GM04504 (cell line): ENCODE measurements around the gene FAHD2A.
"Not testable (repeated sequence)": the region's sequence is repeated elsewhere in the genome, so short reads cannot be mapped to it uniquely, and the experiment has no call there.

Source experiments
- DNase-seq: peaks from one replicate; pipeline ENCODE4 v3.0.0-alpha.2; 2012; ENCODE audit warnings: low read depth

FAHD2A gene

GRCh38 chr2:95402370-95403203 is at the start of gene FAHD2A:
Gene FAHD2A, plus strand, starts transcription at chr2:95402708. Its CDS starts 2,851 bp downstream, at chr2:95405559.
- DNase-seq: peak; percentile 79

GRCh38 chr2:95353055-95353575 is 49.4 kb upstream of the FAHD2A start:
- DNase-seq: no peak

DNA sequence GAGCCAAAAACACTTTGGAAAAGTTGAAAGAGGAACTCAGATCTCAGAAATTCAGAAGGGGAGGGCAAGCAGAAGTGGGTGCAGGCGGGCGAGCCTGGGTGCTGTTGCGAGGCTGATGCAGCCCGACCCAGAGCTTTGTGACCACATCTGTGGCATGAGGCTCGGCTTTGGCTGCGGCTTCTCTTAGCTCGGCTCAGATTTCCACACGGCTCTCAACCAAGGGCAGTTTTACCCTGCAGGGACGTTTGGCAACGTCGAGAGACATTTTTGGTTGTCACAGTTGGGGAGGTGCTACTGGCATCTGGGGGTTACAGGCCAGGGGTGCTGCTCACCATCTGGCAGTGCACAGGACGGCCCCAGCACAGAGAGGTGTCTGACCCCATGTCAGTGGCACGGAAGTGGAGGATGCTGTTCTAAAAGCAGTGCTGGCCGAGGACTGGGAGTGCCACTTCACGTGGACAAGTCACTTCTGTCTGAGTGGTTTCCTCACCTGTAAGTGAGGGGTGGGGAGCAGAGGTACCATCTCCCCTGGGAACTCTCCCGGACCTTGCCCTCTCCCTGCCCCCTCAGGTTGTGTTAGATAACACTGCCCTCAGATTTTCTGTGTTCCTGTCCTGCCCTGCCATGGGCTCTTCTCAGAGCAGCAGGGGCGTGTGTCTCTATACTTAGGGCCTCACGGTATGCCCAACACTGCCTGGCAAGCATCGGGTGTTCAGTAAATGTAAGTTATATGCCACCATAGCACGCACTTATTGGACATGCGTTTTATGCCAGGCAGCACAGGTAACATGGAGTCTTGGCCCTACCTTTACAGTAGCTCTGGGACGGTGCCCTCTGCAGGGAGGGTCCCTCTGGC is 48.7 kb upstream of the FAHD2A start:
- no peak for DNase-seq

DNA sequence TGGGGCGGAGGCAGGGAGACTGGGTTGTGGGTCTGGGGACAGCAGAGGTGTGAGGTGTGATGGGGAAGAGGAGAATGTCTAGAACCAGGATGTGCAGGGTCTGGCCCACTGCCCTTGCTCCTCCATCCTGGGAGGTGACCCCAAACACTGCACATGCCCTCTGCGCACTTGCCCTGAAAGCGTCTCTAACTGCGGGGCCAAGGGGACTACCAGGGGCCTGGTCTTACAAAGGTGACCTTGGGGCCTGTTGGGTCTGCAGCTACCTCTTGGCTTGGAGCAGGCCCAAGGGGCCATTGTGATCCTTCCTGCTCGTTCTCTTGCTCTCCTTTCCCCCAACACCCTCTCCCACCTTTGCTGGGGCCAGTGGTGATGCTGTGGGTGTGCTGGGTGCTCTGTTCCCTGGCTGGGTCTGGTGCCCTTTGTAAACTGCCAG is 48.0 kb upstream of the FAHD2A start:
- no peak for DNase-seq

GRCh38 chr2:95354925-95355324 is 47.6 kb upstream of the FAHD2A start:
- DNase-seq: no peak

- not testable (repeated sequence) for DNase-seq
Measured at GRCh38 chr2:95355486-95355885, 47.0 kb upstream of the FAHD2A start.

- no peak for DNase-seq
Measured at GRCh38 chr2:95356821-95357700, 45.4 kb upstream of the FAHD2A start.

DNA sequence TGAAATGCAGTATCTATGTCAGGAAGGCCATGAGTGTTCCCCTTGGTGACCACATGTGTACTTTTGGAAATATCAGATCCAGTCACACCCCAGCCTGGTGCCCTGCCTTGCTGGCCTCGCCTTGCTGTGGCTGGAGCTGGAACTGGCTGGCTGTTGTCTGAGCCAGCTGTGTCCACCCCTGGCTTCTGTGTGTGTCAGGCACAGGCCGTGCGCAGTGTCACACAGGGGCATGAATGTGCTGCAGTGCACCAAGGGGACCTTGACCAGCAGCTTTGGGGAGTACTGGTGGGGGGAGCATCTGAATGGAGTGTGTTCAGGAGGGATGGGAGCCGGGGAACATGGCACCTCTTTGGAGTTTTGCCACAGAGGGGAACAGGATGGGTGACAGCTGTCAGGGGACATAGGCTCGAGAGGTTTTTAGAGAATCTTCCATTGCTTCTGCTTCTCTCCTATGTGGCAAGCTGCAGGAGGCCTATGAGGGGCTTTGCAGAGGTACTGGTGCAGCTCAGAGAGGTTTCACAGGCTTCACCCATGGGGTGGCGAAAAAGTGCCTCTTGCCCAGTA is 44.7 kb upstream of the FAHD2A start:
- no peak for DNase-seq

GRCh38 chr2:95359031-95359430 is 43.5 kb upstream of the FAHD2A start:
- peak; percentile 50 for DNase-seq

GRCh38 chr2:95359501-95359930 is 43.0 kb upstream of the FAHD2A start:
- no peak for DNase-seq

- DNase-seq: no peak
Measured at GRCh38 chr2:95361216-95361980, 41.1 kb upstream of the FAHD2A start.

DNA sequence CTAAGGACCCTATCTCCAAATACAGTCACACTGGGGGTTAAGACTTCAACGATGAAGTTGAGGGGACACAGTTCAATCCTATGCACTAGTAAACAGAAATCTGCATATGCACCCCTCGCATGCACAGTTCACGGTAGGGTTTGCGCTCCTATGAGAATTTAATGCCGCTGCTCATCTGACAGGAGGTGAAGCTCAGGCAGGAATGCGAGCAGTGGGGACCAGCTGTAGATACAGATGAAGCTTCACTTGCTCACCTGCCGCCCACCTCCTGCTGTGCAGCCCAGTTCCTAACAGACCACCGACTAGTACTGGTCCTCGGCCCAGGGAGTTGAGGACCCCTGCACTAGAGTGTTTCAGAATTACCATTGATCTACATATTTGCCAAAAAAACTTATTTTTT is 40.0 kb upstream of the FAHD2A start:
- no peak for DNase-seq

DNA sequence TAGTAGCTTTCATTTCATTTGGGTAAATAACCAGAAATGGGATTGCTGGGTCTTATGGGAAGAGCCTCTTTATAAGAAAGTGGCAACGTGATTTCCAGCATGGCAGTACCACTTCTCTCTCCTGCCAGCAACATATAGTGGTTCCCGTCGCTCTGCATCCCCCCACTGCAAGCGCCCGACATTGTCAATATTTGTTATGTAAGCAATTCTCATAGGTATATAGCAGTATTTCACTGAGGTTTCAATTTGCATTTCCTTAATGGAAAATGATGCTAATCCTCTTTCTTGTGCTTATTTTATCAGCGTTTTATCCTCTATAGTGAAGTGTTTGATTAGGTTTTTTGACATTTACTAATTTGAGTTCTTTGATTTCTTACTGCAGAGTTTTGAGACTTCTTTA is 36.0 kb upstream of the FAHD2A start:
- DNase-seq: no peak

DNA sequence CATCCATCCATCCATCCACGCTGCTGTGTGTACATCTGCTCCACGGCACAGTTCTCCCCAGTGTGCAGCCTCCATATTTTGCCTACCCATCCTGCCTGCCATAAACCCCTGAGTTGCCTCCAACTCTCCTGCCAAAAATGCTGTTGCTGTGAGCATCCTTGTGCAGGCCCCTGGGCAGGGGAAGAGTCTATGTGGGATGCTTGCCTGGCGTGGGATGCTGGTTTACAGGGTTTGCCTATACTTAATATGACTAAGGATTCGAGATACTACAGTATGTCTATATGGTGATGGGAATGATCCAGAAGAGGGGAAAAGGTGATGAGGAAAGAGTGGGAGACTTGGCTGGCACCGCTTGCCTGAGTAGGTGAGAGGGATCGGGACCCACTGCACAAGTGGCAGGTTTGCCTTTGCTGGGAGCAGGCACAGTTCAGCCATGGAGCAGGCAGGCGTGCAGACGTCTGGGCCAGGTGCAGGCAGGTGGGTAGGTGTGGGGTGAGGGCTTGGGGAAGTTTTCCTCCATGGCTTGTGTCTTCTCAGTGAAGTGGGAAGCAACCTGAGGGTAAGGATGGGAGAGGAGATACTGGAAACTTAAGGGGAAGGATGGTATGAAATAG is 30.2 kb upstream of the FAHD2A start:
- DNase-seq: no peak

DNA sequence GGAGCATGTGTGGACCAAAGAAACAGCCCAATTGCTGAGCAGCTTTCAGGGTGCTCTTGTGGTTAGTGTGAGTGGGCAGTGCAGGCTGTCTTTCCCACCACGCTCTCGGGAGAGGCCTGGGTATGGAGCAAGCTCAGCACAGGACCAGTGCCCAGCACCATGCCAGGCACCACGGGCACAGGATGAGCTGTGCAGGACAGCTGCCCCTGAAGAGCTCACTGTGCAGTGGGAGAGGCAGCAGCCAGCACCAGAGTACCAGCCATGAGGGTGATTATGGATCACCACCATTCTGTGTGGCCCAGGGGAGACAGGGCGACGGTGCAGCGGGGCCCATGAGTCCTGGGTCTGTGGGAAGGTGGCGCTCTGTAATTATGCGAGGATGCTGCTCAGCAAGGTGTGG is 29.7 kb upstream of the FAHD2A start:
- no peak for DNase-seq

DNA sequence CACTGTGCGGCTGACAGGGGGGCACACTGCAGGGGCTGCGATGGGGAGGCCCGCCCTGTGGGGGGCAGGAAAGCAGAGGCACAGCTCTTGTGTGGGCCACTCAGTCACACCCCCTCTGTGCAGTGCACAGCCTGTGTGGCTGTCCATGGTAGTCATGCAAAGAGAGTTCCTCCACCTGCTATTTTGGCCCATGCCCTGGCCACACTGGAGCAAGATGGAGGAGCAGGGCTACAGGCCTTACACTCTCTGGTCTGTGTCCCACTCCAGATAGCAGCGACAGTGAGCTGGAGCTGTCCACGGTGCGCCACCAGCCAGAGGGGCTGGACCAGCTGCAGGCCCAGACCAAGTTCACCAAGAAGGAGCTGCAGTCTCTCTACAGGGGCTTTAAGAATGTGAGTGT is 28.5 kb upstream of the FAHD2A start:
- no peak for DNase-seq

GRCh38 chr2:95374451-95374920 is 28.0 kb upstream of the FAHD2A start:
- no peak for DNase-seq

DNA sequence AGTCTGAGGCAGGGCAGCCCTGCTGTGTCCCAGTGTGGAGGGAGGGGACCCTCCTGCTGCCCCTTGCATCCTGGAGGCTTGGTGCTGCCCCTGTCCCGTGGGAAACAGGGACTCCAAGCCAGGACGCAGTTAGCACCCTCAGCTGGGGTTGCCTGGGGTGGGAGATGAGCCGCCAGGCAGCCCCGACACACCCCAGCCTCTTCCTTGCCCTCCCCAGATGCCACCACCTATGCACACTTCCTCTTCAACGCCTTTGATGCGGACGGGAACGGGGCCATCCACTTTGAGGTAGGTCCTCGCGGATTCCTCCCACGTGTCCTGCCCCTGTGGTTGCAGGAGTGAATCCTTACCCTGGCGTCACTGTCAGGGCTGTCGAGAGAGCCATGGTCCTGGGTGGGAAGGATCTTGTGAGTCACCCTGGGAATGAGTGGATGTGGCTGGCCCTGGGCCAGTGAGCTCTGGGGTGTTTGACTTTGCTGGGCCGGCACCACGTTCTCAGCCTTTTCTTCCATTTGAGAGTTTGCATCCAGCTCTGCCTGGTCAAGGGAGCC is 27.5 kb upstream of the FAHD2A start:
- no peak for DNase-seq

GRCh38 chr2:95375532-95376150 is 26.9 kb upstream of the FAHD2A start:
- DNase-seq: no peak
